NCI-H1417 (cell line): Measurements from ENCODE around the gene SLC25A17.
"Not testable (repeated sequence)": the region's sequence is repeated elsewhere in the genome, so short reads cannot be mapped to it uniquely, and the experiment has no call there.

ENCODE experiments used
- DNase-seq, 3 experiments: peaks; one replicate each; lab custom pipeline; 2025; lab: John Stamatoyannopoulos, UW

Gene SLC25A17

GRCh38 chr22:40819599-40820140 is 524 bp upstream of the SLC25A17 start:
- no peak for DNase-seq

- no peak for DNase-seq
Observed at GRCh38 chr22:40818192-40818746, 877 bp downstream of the SLC25A17 start.

GRCh38 chr22:40817737-40818136 is 1.4 kb downstream of the SLC25A17 start:
- no peak for DNase-seq

- DNase-seq, result no peak
Observed at GRCh38 chr22:40813912-40814315, 5.2 kb downstream of the SLC25A17 start.

GRCh38 chr22:40808018-40808841 is 10.9 kb downstream of the SLC25A17 start:
- DNase-seq, result no peak

- no peak for DNase-seq
Observed at GRCh38 chr22:40806711-40807110, 12.4 kb downstream of the SLC25A17 start.

GRCh38 chr22:40805699-40806203 is 13.4 kb downstream of the SLC25A17 start:
- no peak for DNase-seq

GRCh38 chr22:40805239-40805638 is 13.9 kb downstream of the SLC25A17 start:
- no peak for DNase-seq

- no peak for DNase-seq
Observed at GRCh38 chr22:40803321-40803720, 15.8 kb downstream of the SLC25A17 start.

GRCh38 chr22:40799008-40799407 is 20.1 kb downstream of the SLC25A17 start:
- DNase-seq, result no peak

GRCh38 chr22:40797427-40797826 is 21.7 kb downstream of the SLC25A17 start:
- no peak for DNase-seq

GRCh38 chr22:40792451-40792850 is 26.7 kb downstream of the SLC25A17 start:
- DNase-seq, result no peak

GRCh38 chr22:40791241-40791640 is 27.9 kb downstream of the SLC25A17 start:
- no peak for DNase-seq

- no peak for DNase-seq
Observed at GRCh38 chr22:40789131-40789530, 30.0 kb downstream of the SLC25A17 start.

GRCh38 chr22:40782521-40782920 is 36.6 kb downstream of the SLC25A17 start:
- DNase-seq, result no peak

- DNase-seq, result not testable (repeated sequence)
Observed at GRCh38 chr22:40781749-40782148, 37.4 kb downstream of the SLC25A17 start.

- no peak for DNase-seq
Observed at GRCh38 chr22:40769761-40770160, 49.4 kb downstream of the SLC25A17 start.

- DNase-seq, result no peak
Observed at GRCh38 chr22:40768206-40768605, 50.9 kb downstream of the SLC25A17 start.

GRCh38 chr22:40766956-40767355 is 52.2 kb downstream of the SLC25A17 start:
- DNase-seq, result no peak

- no peak for DNase-seq
Observed at GRCh38 chr22:40764763-40765441, 54.2 kb downstream of the SLC25A17 start.

GRCh38 chr22:40759294-40759840 is 59.8 kb downstream of the SLC25A17 start:
- no peak for DNase-seq

- not testable (repeated sequence) for DNase-seq
Observed at GRCh38 chr22:40758851-40759250, 60.3 kb downstream of the SLC25A17 start.
